Neuronal stem cell (in vitro differentiated cells): Measurements from ENCODE around the gene ZNF407.

Experiments used
- DNase-seq: peaks from one replicate; pipeline ENCODE4 v3.0.0-alpha.2; 2013; ENCODE audit warnings: low spot score
- H2AFZ ChIP-seq: one replicate; pipeline ENCODE4 v1.6.1; 2013; ENCODE audit warnings: mild to moderate bottlenecking, low read length, inconsistent platforms
- H2AK5ac ChIP-seq: 2 replicates; pipeline ENCODE4 v1.6.1; 2013; ENCODE audit warnings: low read depth, mild to moderate bottlenecking, inconsistent platforms, low read length, moderate library complexity, mixed read lengths
- H2BK120ac ChIP-seq: 2 replicates; pipeline ENCODE4 v1.6.1; 2013; ENCODE audit warnings: low read depth, mild to moderate bottlenecking, inconsistent platforms, low read length, moderate library complexity, mixed read lengths
- H2BK12ac ChIP-seq: one replicate; pipeline ENCODE4 v1.6.1; 2013; ENCODE audit warnings: low read length, inconsistent platforms
- H2BK15ac ChIP-seq: 2 replicates; pipeline ENCODE4 v1.6.1; 2013; ENCODE audit warnings: mild to moderate bottlenecking, low read length, inconsistent platforms, mixed read lengths
- H2BK5ac ChIP-seq: one replicate; pipeline ENCODE4 v1.6.1; 2013; ENCODE audit warnings: inconsistent platforms, mild to moderate bottlenecking, low read length, moderate library complexity
- H3K14ac ChIP-seq: one replicate; pipeline ENCODE4 v1.6.1; 2013; ENCODE audit warnings: low read length, inconsistent platforms
- H3K18ac ChIP-seq: 2 replicates; pipeline ENCODE4 v1.6.1; 2013; ENCODE audit warnings: low read length, inconsistent platforms
- H3K23ac ChIP-seq: 2 replicates; pipeline ENCODE4 v1.6.1; 2013; ENCODE audit warnings: low read depth, mild to moderate bottlenecking, mixed read lengths, low read length, inconsistent platforms; ENCODE audit not compliant: poor library complexity
- H3K27ac ChIP-seq: replicated peaks from 3 replicates; pipeline ENCODE4 v1.5.1; 2013; ENCODE audit warnings: low read length, inconsistent platforms
- H3K27me3 ChIP-seq, 3 experiments: 2 replicates each; pipeline ENCODE4 v1.6.1; 2013; ENCODE audit warnings: low read length in 3 of 3, mild to moderate bottlenecking in 2 of 3, inconsistent platforms in 1 of 3, low read depth in 1 of 3, mixed read lengths in 1 of 3, moderate library complexity in 1 of 3; ENCODE audit not compliant: control insufficient read depth in 3 of 3, insufficient read depth in 3 of 3
- H3K36me3 ChIP-seq, 2 donors: replicated peaks in 1 of 2; 2 replicates each; pipeline ENCODE4 v1.6.1; 2013; ENCODE audit warnings: low read length in 2 of 2; ENCODE audit not compliant: control insufficient read depth in 2 of 2, insufficient read depth in 2 of 2
- H3K4ac ChIP-seq: 2 replicates; pipeline ENCODE4 v1.6.1; 2013; ENCODE audit warnings: inconsistent platforms, mild to moderate bottlenecking, low read length, moderate library complexity
- H3K4me1 ChIP-seq, 2 donors: 1 replicate in 1 of 2; 2 replicates in 1 of 2; pipeline ENCODE4 v1.6.1; 2013; ENCODE audit warnings: low read length in 2 of 2, low read depth in 1 of 2; ENCODE audit not compliant: control insufficient read depth in 2 of 2, insufficient read depth in 1 of 2
- H3K4me2 ChIP-seq: one replicate; pipeline ENCODE4 v1.6.1; 2013; ENCODE audit warnings: mild to moderate bottlenecking, low read length, inconsistent platforms; ENCODE audit not compliant: insufficient read depth, poor library complexity, severe bottlenecking
- H3K4me3 ChIP-seq, 2 donors: 2 replicates each; pipeline ENCODE4 v1.5.1; 2013; ENCODE audit warnings: low read length in 2 of 2, mild to moderate bottlenecking in 2 of 2, inconsistent platforms in 1 of 2, moderate library complexity in 1 of 2
- H3K79me1 ChIP-seq: one replicate; pipeline ENCODE4 v1.6.1; 2013; ENCODE audit warnings: low read depth, mild to moderate bottlenecking, inconsistent platforms, low read length, moderate library complexity
- H3K9ac ChIP-seq: one replicate; pipeline ENCODE4 v1.6.1; 2013; ENCODE audit warnings: mild to moderate bottlenecking, low read depth, low read length, inconsistent platforms; ENCODE audit not compliant: poor library complexity
- H3K9me3 ChIP-seq, 2 donors: replicated peaks in 1 of 2; 2 replicates each; pipeline versions ENCODE3 to v1.6.1; 2013; ENCODE audit warnings: low read length in 2 of 2, mild to moderate bottlenecking in 2 of 2, inconsistent platforms in 1 of 2, low read depth in 1 of 2, mixed read lengths in 1 of 2, moderate library complexity in 1 of 2; ENCODE audit not compliant: control insufficient read depth in 2 of 2, insufficient read depth in 1 of 2
- H4K8ac ChIP-seq: one replicate; pipeline ENCODE4 v1.6.1; 2013; ENCODE audit warnings: low read depth, mild to moderate bottlenecking, inconsistent platforms, low read length, moderate library complexity
- H4K91ac ChIP-seq: one replicate; pipeline ENCODE4 v1.6.1; 2013; ENCODE audit warnings: low read length, low read depth, mild to moderate bottlenecking, inconsistent platforms; ENCODE audit not compliant: poor library complexity
- WGBS, 2 donors: extraction: QIAGEN DNeasy Blood & Tissue Kit; methylation state at CpG; one replicate each; pipeline ENCODE4 v1.1.7; 2013; ENCODE audit warnings: missing lambda C conversion rate in 2 of 2, mixed read lengths in 1 of 2; ENCODE audit not compliant: insufficient read length in 2 of 2, insufficient replicate concordance in 1 of 2; ENCODE audit errors: extremely low coverage in 2 of 2; 5-methylcytosine and 5-hydroxymethylcytosine counted together

The ZNF407 gene

DNA sequence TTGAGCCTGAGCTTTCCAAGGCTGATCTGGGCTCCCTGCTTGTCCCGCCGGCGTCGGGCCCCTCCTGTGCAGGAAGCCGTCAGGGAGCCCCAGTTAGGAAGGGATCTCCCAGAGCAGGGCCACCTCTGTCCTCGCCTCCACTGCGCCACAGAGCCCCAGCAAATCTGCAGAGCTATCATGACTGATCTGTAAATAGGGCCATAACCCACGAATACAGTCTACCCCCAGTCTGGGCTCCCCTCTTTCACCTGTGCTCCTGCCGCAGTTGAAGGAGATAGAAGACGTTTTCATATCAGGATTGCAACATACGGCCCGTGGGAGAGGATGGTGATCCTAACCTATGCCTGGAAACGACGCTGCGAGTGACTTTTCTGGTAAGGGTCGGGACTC, 472.6 kb downstream of the ZNF407 start:
- no peak overlapping the region for H2BK120ac ChIP-seq
- WGBS, 2 donors = no CpG with 5 or more reads among the region's 16 CpGs
- H4K8ac ChIP-seq = no peak overlapping the region
- H3K79me1 ChIP-seq = no peaks in the 10 kb centered on the region
- H3K18ac ChIP-seq = no peak overlapping the region
- no peaks in the 10 kb centered on the region for H3K9me3 ChIP-seq
- H2AFZ ChIP-seq = peak overlapping the region; percentile 86
- no peak overlapping the region for H2AK5ac ChIP-seq
- no peak overlapping the region for H2BK12ac ChIP-seq
- H3K4me2 ChIP-seq = no peak overlapping the region
- no peak overlapping the region for H4K91ac ChIP-seq
- H3K4ac ChIP-seq = no peak overlapping the region
- peaks cover 0 to 7% of the 10 kb centered on the region in 2 donors for H3K4me1 ChIP-seq
- no peak overlapping the region for H3K23ac ChIP-seq
- H2BK5ac ChIP-seq = no peak overlapping the region
- no peak for DNase-seq
- no peak overlapping the region for H3K9ac ChIP-seq
- no peak overlapping the region for H3K14ac ChIP-seq
- H3K27me3 ChIP-seq = no peaks in the 10 kb centered on the region
- H3K4me3 ChIP-seq = no peak overlapping the region
- no peak overlapping the region for H2BK15ac ChIP-seq
- H3K36me3 ChIP-seq = no peaks in the 10 kb centered on the region
- H3K27ac ChIP-seq = no peak overlapping the region

- Histone ChIP-seq H3K27me3 (no peaks in the 10 kb centered on the region), H2AK5ac (no peak overlapping the region), H2BK5ac (no peak overlapping the region), H2BK120ac (no peak overlapping the region), H3K9ac (no peak overlapping the region), H3K18ac (peak overlapping the region; percentile 35), H3K27ac (no peak overlapping the region), H3K23ac (no peak overlapping the region), H2AFZ (peak overlapping the region; percentile 86), H3K4ac (no peak overlapping the region), H3K4me2 (no peak overlapping the region), H4K91ac (no peak overlapping the region), H3K4me1 (peaks cover 0 to 7% of the 10 kb centered on the region in 2 donors), H4K8ac (no peak overlapping the region), H3K4me3 (no peak overlapping the region), H3K14ac (no peak overlapping the region), H3K9me3 (no peaks in the 10 kb centered on the region), H2BK15ac (no peak overlapping the region), H3K79me1 (no peaks in the 10 kb centered on the region), H2BK12ac (no peak overlapping the region), H3K36me3 (no peaks in the 10 kb centered on the region)
- DNase-seq = no peak
- WGBS, 2 donors = no CpG with 5 or more reads among the region's 22 CpGs
Observed at GRCh38 chr18:75070625-75071483, 473.2 kb downstream of the ZNF407 start.

- H2BK12ac ChIP-seq = no peak overlapping the region
- no peak overlapping the region for H3K4ac ChIP-seq
- no peaks in the 10 kb centered on the region for H3K27me3 ChIP-seq
- peaks cover 0 to 7% of the 10 kb centered on the region in 2 donors for H3K4me1 ChIP-seq
- H3K14ac ChIP-seq = no peak overlapping the region
- no peaks in the 10 kb centered on the region for H3K9me3 ChIP-seq
- no peak for DNase-seq
- no peak overlapping the region for H3K4me2 ChIP-seq
- H2BK15ac ChIP-seq = no peak overlapping the region
- H2BK5ac ChIP-seq = no peak overlapping the region
- H3K4me3 ChIP-seq = no peak overlapping the region
- H3K23ac ChIP-seq = no peak overlapping the region
- no peaks in the 10 kb centered on the region for H3K36me3 ChIP-seq
- H2BK120ac ChIP-seq = no peak overlapping the region
- H4K91ac ChIP-seq = no peak overlapping the region
- no peak overlapping the region for H2AK5ac ChIP-seq
- no peak overlapping the region for H4K8ac ChIP-seq
- H3K9ac ChIP-seq = no peak overlapping the region
- no CpG with 5 or more reads among the region's 9 CpGs for WGBS, 2 donors
- H3K27ac ChIP-seq = no peak overlapping the region
- H3K18ac ChIP-seq = peak overlapping the region; percentile 35
- H3K79me1 ChIP-seq = no peaks in the 10 kb centered on the region
- peak overlapping the region; percentile 86 for H2AFZ ChIP-seq
Observed at GRCh38 chr18:75071484-75071785, 473.8 kb downstream of the ZNF407 start.

DNA sequence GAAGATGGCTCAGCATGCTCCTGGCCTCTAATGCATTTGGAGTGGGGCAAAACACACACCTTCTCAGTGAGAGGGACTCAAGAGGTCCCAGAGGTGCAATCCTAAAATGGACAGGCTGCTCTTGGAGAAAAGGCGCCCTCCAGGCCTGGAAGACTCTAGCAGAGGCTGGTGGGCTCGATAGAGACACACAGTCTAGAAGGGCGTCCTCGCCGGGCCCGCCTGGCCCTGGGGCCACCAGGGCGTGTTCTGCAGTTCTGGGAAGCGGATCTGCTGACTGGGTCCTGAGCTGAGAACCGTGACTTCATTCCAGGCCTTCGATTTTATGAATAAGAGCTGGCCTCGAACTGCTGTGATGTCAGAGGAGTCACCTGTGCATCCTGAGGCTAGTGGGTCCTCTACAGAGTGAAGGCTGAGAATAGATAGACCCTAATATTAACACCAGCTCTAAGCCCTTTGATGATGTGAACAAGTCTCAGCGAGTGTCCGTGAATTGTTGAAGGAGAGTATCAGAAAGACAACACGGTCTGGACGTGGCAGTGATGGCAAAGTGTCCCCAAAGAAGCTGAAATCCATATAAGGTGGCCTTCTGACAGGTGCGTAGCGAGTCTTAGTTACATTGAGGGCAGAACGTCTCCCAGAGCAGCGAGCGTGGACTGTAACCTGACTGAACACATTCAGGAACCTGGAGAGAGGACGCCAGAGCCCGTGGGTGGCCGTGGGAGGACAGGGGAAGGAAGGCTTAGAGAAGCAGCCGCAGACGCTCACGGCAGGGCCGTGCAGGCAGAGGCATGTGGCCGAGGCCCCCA, 474.4 kb downstream of the ZNF407 start:
- no peak for DNase-seq

More for the DNA sequence above, 474.4 kb downstream of the ZNF407 start:
- Histone ChIP-seq H4K91ac (no peak overlapping the region), H2AK5ac (peak overlapping the region; percentile 15), H2AFZ (no peak overlapping the region), H3K4me2 (no peak overlapping the region), H3K18ac (no peak overlapping the region), H3K79me1 (no peaks in the 10 kb centered on the region), H3K9ac (no peak overlapping the region), H3K4me1 (peaks cover 0 to 7% of the 10 kb centered on the region in 2 donors), H4K8ac (no peak overlapping the region), H3K4me3 (no peak overlapping the region), H2BK120ac (no peak overlapping the region), H3K27ac (no peak overlapping the region), H3K23ac (no peak overlapping the region), H2BK12ac (no peak overlapping the region), H3K9me3 (no peaks in the 10 kb centered on the region), H3K27me3 (no peaks in the 10 kb centered on the region), H3K4ac (no peak overlapping the region), H3K36me3 (no peaks in the 10 kb centered on the region), H2BK5ac (no peak overlapping the region), H2BK15ac (no peak overlapping the region), H3K14ac (no peak overlapping the region)
- no CpG with 5 or more reads among the region's 28 CpGs for WGBS, 2 donors
